Measurements from ENCODE around the gene CTSH.

The CTSH gene

GRCh38 chr15:78977591-78978347 lies 32.9 kb upstream of the CTSH start:
- DNase-seq = no peak

GRCh38 chr15:78977091-78977571 lies 32.3 kb upstream of the CTSH start:
- no peak for DNase-seq

- DNase-seq = no peak
Observed at GRCh38 chr15:78976691-78977090, 31.8 kb upstream of the CTSH start.

GRCh38 chr15:78974272-78974918 lies 29.5 kb upstream of the CTSH start:
- no peak for DNase-seq

- DNase-seq = no peak
Observed at GRCh38 chr15:78969687-78970349, 25.0 kb upstream of the CTSH start.

- DNase-seq = no peak
Observed at GRCh38 chr15:78968539-78969271, 23.9 kb upstream of the CTSH start.

- no peak for DNase-seq
Observed at GRCh38 chr15:78968114-78968513, 23.3 kb upstream of the CTSH start.

- no peak for DNase-seq
Observed at GRCh38 chr15:78960308-78960707, 15.5 kb upstream of the CTSH start.

GRCh38 chr15:78959360-78959759 lies 14.5 kb upstream of the CTSH start:
- no peak for DNase-seq

GRCh38 chr15:78957416-78958093 lies 12.7 kb upstream of the CTSH start:
- DNase-seq = no peak

GRCh38 chr15:78956937-78957336 lies 12.1 kb upstream of the CTSH start:
- DNase-seq = no peak

GRCh38 chr15:78955355-78955754 lies 10.5 kb upstream of the CTSH start:
- no peak for DNase-seq

GRCh38 chr15:78951841-78952238 lies 7.0 kb upstream of the CTSH start:
- no peak for DNase-seq

GRCh38 chr15:78950902-78951840 lies 6.3 kb upstream of the CTSH start:
- DNase-seq = no peak

GRCh38 chr15:78950343-78950742 lies 5.5 kb upstream of the CTSH start:
- DNase-seq = no peak

- no peak for DNase-seq
Observed at GRCh38 chr15:78949461-78949860, 4.6 kb upstream of the CTSH start.

- DNase-seq = no peak
Observed at GRCh38 chr15:78947506-78947905, 2.7 kb upstream of the CTSH start.

GRCh38 chr15:78946493-78946892 lies 1.6 kb upstream of the CTSH start:
- DNase-seq = no peak

- no peak for DNase-seq
Observed at GRCh38 chr15:78944202-78944625, 632 bp downstream of the CTSH start.

GRCh38 chr15:78943692-78944091 lies 1.2 kb downstream of the CTSH start:
- DNase-seq = peak; percentile 67

- DNase-seq = no peak
Observed at GRCh38 chr15:78942741-78943140, 2.1 kb downstream of the CTSH start.

Measured in femur (tissue), 1 donor.